Ectodermal cell (in vitro differentiated cells): ENCODE data around the gene NDRG3.
"Not testable (repeated sequence)": the region's sequence is repeated elsewhere in the genome, so short reads cannot be mapped to it uniquely, and the experiment has no call there.

ENCODE experiments used
- H3K27ac ChIP-seq: 2 replicates; pipeline ENCODE4 v1.7.0; 2013; ENCODE audit warnings: mild to moderate bottlenecking, low read depth, low read length; ENCODE audit not compliant: insufficient read depth, poor library complexity, severe bottlenecking
- H3K27me3 ChIP-seq: 2 replicates; pipeline ENCODE4 v1.7.0; 2013; ENCODE audit warnings: mild to moderate bottlenecking, low read length; ENCODE audit not compliant: insufficient read depth, control insufficient read depth, poor library complexity, severe bottlenecking
- H3K36me3 ChIP-seq: one replicate; pipeline ENCODE4 v1.7.0; 2013; ENCODE audit warnings: low read length; ENCODE audit not compliant: control insufficient read depth, insufficient read depth
- H3K4me1 ChIP-seq: one replicate; pipeline ENCODE4 v1.7.0; 2013; ENCODE audit warnings: low read length; ENCODE audit not compliant: control insufficient read depth, insufficient read depth
- H3K4me3 ChIP-seq: 2 replicates; pipeline ENCODE4 v1.7.0; 2013; ENCODE audit warnings: low read depth, low read length, control low read depth; ENCODE audit not compliant: insufficient read depth
- H3K9me3 ChIP-seq: 2 replicates; pipeline ENCODE4 v1.7.0; 2013; ENCODE audit warnings: mild to moderate bottlenecking, low read length, moderate library complexity; ENCODE audit not compliant: control insufficient read depth
- WGBS, 2 experiments: methylation state at CpG; one replicate each; pipeline ENCODE4 v1.1.7; 2013; ENCODE audit warnings: missing lambda C conversion rate in 2 of 2; 5-methylcytosine and 5-hydroxymethylcytosine counted together

NDRG3 gene

DNA sequence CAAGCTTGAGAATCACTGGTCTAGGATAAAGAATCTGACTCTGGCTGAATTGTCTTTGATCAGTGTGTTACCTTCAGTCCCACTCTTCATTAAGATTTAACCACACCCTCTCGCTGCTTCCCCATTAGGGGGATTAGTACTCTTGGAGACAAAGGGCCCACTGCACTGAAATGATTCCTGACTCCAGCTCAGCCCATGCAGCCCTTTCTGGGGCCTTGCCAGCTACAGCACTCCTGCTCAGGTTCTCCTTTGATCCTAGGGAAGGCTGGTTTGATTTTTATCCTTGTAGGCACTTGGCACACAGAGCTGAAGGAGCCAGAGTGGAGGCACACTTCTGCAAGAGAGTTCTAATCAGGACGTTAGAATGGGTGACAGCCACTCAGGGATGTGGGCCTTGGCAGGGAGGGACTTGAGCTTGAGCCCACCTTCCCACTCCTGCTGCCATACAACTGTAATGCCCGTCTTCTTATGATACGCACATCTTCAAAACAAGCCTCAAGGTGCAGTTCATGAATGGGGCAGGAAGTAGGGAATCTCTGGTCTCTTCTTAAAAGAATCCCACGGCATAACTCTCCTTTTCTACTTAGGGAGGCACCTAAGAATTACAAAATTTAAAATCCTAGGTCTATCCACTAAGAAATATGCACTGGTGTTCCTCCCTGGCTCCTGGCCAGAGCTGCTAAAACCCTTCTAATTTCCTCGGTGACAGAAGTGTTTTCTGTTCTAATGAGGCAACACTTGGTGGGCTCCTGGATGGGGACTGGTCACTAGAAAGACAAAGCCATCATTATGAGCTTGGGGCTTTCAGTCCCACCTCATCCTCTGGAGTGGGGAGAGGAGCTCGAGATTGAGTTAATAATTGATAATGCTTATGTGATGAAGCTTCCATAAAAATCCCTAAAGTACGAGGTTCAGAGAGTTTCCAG, 98.4 kb downstream of the NDRG3 start:
- Histone ChIP-seq H3K4me3 (no peak overlapping the region), H3K4me1 (peaks cover 14% of the 10 kb centered on the region), H3K27ac (no peak overlapping the region), H3K36me3 (no peaks in the 10 kb centered on the region), H3K27me3 (no peaks in the 10 kb centered on the region), H3K9me3 (no peaks in the 10 kb centered on the region)
- WGBS, 2 experiments: 84 to 92% methylated on average over 8 of the region's 8 CpGs

DNA sequence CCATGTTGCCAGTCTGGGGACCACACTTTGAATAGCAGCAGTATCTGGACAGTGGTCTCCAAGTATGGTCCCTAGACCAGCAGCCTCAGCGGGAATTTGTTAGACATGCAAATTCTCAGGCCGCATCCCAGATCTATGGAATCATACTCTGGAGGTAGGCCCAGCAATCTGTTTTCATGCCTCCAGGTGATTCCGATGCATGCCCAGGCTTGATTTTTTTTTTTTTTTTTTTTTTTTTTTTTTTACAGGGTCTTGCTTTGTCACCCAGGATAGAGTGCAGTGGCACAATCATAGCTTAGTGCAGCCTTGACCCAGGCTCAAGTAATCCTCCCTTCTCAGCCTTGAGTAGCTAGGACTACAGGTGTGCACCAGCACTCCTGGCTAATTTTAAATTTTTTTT, 99.2 kb downstream of the NDRG3 start:
- Histone ChIP-seq H3K4me3 (no peak overlapping the region), H3K27me3 (no peaks in the 10 kb centered on the region), H3K27ac (no peak overlapping the region), H3K4me1 (peaks cover 14% of the 10 kb centered on the region), H3K9me3 (no peaks in the 10 kb centered on the region), H3K36me3 (no peaks in the 10 kb centered on the region)
- WGBS, 2 experiments: 89 to 91% methylated on average over 3 of the region's 3 CpGs

DNA sequence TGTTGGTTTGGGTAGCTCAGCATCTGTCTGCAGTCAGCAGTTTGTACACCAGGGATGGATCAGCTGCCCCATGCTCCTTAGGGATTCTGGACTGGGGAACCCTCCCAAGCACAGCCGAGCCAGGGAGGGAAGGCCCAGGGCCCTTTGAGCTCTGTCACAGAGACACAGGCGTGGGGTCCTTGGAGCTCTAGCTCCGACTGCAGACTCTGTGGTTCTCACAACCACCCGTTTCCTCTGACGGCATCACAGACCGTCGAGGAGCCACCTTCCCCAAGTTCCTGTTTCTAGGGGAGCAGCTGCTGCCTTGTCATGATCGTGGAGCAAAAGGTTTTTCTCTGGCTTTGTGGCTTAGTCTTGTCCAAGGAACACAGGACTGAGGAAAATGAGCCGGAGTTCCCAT, 99.9 kb downstream of the NDRG3 start, which contains the start of gene SLA2:
TSS of gene SLA2 (minus strand) at position 199 of the 400 bp plus-strand sequence. CDS start 4,861 bp downstream, outside the sequence.
- Histone ChIP-seq H3K27me3 (no peaks in the 10 kb centered on the region), H3K27ac (no peak within 1 kb of the TSS), H3K9me3 (no peaks in the 10 kb centered on the region), H3K4me1 (peaks cover 14% of the 10 kb centered on the region), H3K36me3 (no peaks in the 10 kb centered on the region), H3K4me3 (no peak within 1 kb of the TSS)
- WGBS, 2 experiments: 83 to 87% methylated on average over 9 of the region's 9 CpGs

DNA sequence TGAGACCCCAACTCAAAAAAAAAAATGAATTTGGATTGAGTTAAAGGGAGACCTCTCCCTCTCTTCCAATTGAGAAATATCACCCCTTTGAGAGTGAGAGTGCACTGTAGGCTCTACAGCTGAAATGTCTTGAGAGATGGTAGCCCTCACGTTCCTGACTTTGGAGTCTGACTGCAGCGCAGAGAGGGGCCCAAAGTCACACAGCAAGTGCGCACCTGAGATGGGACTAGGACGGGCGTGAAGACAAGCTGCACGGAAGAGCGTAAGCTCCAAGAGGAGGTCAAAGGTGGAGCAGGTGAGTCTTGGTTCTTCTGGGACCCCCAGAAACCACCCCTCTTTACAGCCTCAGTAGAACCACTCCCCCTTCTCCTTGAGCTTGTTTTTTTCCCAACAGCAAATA, 100.5 kb downstream of the NDRG3 start:
- Histone ChIP-seq H3K4me1 (peaks cover 14% of the 10 kb centered on the region), H3K27ac (no peak overlapping the region), H3K9me3 (no peaks in the 10 kb centered on the region), H3K4me3 (no peak overlapping the region), H3K27me3 (no peaks in the 10 kb centered on the region), H3K36me3 (no peaks in the 10 kb centered on the region)
- WGBS, 2 experiments: 91 to 96% methylated on average over 7 of the region's 7 CpGs

DNA sequence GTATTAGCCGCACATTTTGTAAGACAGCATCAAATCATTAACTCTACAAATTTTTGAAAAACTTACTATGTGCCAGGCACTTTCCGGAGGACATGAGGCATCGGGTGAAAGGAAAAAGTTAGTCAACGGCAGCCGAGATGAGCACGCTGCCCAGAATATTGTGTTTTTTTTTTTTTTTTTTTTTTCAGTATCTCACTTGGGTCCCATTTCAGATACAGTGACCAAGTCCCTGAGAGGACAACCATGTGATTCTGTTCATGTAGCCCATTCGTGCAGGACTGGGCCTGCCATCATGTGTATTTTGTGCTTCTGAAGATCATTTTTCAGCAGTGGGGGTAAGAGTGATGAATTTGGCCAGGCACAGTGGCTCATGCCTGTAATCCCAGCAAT, 101.2 kb downstream of the NDRG3 start:
- Histone ChIP-seq H3K4me3 (no peak overlapping the region), H3K27ac (no peak overlapping the region), H3K9me3 (no peaks in the 10 kb centered on the region), H3K36me3 (no peaks in the 10 kb centered on the region), H3K27me3 (no peaks in the 10 kb centered on the region), H3K4me1 (peaks cover 14% of the 10 kb centered on the region)
- 94 to 95% methylated on average over 7 of the region's 7 CpGs for WGBS, 2 experiments

DNA sequence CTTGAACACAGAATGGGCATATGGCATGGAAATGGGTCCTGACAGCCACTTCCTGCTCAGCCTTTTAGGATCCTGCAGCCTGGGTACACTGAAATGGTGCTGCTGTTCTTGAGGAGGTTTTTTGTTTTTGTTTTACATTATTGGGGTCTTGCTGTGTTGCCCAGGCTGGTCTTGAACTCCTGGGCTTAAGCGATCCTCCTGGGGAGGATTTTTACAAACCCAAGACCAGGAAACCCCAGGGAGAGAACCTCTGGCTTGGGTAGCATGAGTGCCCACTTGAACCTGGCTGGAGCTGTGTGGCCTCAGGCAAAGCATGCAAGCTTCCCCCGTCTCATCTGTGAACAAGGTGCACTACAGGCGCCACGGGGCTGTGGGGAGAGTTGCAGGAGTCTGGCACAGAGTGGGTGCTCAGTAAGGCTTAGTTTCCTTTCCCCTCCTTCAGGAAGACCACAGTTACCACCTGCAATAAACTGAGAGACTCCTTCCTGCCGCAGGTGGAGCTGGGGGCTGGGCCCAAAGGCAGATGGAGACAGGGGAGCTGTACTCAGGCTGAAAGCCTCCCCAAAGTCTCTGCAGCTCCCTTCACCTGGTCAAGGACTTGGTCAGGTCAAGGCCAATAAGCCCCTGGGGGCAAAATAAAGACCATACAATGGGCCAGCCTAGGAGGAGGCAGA, 101.7 kb downstream of the NDRG3 start:
- H3K4me1 ChIP-seq: peaks cover 14% of the 10 kb centered on the region
- no peaks in the 10 kb centered on the region for H3K36me3 ChIP-seq
- H3K4me3 ChIP-seq: no peak overlapping the region
- no peaks in the 10 kb centered on the region for H3K9me3 ChIP-seq
- H3K27ac ChIP-seq: no peak overlapping the region
- H3K27me3 ChIP-seq: no peaks in the 10 kb centered on the region
- 88 to 92% methylated on average over 5 of the region's 5 CpGs for WGBS, 2 experiments

DNA sequence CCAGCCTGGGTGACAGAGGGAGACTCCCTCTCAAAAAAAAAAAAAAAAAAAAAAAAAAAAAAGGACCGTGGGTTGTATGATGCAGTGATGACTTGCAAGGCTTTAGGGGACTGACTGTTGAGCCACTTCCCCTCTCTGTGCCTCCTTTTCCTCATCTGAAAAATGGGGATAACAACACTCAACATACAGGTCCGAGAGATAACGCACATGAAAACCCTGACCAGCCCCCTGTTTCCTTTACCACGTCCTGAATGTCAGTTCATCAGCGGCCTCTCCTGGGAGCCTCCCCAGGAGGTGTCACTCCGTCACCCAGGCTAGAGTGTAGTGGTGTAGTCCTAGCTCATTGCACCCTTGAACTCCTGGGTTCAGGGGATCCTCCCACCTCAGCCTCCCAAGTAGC, 103.8 kb downstream of the NDRG3 start:
- no peak overlapping the region for H3K27ac ChIP-seq
- H3K36me3 ChIP-seq: no peaks in the 10 kb centered on the region
- H3K4me3 ChIP-seq: no peak overlapping the region
- WGBS, 2 experiments: 93 to 97% methylated on average over 6 of the region's 6 CpGs
- H3K27me3 ChIP-seq: no peaks in the 10 kb centered on the region
- peaks cover 9% of the 10 kb centered on the region for H3K4me1 ChIP-seq
- no peaks in the 10 kb centered on the region for H3K9me3 ChIP-seq

DNA sequence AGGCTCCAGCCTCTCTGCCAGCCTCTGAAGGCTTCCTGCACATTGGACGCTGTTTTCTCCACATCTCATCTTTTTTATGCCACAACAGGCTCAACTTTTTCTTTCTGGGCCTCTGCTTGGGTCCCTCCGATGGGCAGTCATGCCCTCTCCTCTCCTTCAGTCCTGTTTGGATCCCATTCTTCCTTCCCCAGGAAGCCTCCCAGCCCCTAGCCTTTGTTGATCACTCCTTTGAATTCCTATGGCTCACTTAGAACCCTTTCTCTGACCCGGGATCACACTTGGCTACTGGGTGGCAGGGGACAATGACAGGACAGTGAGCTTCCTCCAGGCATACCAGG, 104.4 kb downstream of the NDRG3 start:
- Histone ChIP-seq H3K9me3 (no peaks in the 10 kb centered on the region), H3K27me3 (no peaks in the 10 kb centered on the region), H3K36me3 (no peaks in the 10 kb centered on the region), H3K4me3 (no peak overlapping the region), H3K27ac (no peak overlapping the region), H3K4me1 (peaks cover 7% of the 10 kb centered on the region)
- WGBS, 2 experiments: 82 to 86% methylated on average over 3 of the region's 3 CpGs

DNA sequence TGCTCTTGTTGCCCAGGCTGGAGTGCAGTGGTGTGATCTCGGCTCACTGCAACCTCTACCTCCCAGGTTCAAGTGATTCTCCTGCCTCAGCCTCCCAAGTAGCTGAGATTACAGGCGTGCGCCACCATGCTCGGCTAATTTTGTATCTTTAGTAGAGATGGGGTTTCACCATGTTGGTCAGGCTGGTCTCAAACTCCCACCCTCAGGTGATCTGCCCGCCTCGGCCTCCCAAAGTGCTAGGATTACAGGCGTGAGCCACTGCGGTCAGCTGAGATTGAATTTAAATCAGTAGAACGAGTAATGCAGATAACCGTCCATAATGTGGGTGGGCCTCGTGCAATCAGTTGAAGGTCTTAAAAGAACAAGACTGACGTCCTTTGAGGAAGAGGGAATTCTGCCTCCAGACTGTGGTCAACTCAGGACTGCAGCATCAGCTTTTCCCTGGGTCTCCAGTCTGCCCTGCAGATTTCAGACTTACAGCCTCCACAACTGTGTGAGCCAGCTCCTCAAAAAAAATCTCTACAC, 107.0 kb downstream of the NDRG3 start:
- not testable (repeated sequence) for H3K27me3 ChIP-seq, H3K4me1 ChIP-seq, H3K36me3 ChIP-seq, H3K27ac ChIP-seq, H3K9me3 ChIP-seq, H3K4me3 ChIP-seq
- WGBS, 2 experiments: 93 to 95% methylated on average over 12 of the region's 12 CpGs

DNA sequence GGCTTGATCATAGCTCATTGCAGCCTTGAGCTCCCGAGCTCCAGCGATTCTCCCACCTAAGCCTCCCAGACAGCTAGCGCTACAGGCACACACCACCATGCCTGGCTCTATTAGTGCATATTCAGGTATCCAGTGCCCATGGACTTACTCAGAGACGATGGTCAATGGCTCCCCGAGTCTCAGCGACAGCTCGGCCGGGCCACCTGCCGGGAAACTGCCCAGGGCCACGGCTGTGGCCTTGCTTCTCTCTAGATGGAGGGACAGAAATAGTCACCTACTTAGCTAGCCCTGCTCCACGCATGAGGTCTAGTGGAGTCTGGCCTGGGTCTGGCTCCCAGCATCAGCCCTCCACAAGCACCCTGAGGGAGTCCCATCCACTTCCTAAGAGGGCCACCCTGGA, 111.5 kb downstream of the NDRG3 start:
- H3K27me3 ChIP-seq: no peaks in the 10 kb centered on the region
- H3K27ac ChIP-seq: no peak overlapping the region
- WGBS, 2 experiments: 90 to 93% methylated on average over 11 of the region's 11 CpGs
- no peaks in the 10 kb centered on the region for H3K9me3 ChIP-seq
- H3K4me1 ChIP-seq: no peaks in the 10 kb centered on the region
- H3K36me3 ChIP-seq: no peaks in the 10 kb centered on the region
- H3K4me3 ChIP-seq: no peak overlapping the region
